HG03196 (cell line): ENCODE measurements around the gene NKTR.
A peak's percentile ranks its signal among the peaks of the same experiment; 100 is the strongest.

ENCODE experiments used
- ATAC-seq: cut with Tn5 transposase; IDR thresholded peaks from one replicate; pipeline ENCODE4 v1.9.1; 2021; ENCODE audit not compliant: unreplicated experiment

Gene NKTR

GRCh38 chr3:42647821-42648459 is 47.5 kb downstream of the NKTR start:
- no peak for ATAC-seq

GRCh38 chr3:42649006-42649405 is 48.5 kb downstream of the NKTR start:
- ATAC-seq = no peak

- ATAC-seq = no peak
Observed at GRCh38 chr3:42649783-42650182, 49.3 kb downstream of the NKTR start.

- no peak for ATAC-seq
Observed at GRCh38 chr3:42651248-42652091, 51.0 kb downstream of the NKTR start.

- peak; percentile 1 for ATAC-seq
Observed at GRCh38 chr3:42652251-42652610, 51.7 kb downstream of the NKTR start.

- ATAC-seq = peak; percentile 54
Observed at GRCh38 chr3:42652611-42653302, 52.3 kb downstream of the NKTR start.

- no peak for ATAC-seq
Observed at GRCh38 chr3:42653303-42653559, 52.7 kb downstream of the NKTR start.

- no peak for ATAC-seq
Observed at GRCh38 chr3:42653560-42654330, 53.3 kb downstream of the NKTR start, which contains the start of gene ZBTB47. Gene ZBTB47, plus strand, starts transcription at chr3:42653697. Its CDS starts 4,659 bp downstream, at chr3:42658356.

GRCh38 chr3:42654331-42655201 is 54.1 kb downstream of the NKTR start:
- no peak for ATAC-seq

GRCh38 chr3:42655331-42655888 is 54.9 kb downstream of the NKTR start:
- no peak for ATAC-seq

- ATAC-seq = no peak
Observed at GRCh38 chr3:42655980-42656679, 55.6 kb downstream of the NKTR start.

- no peak for ATAC-seq
Observed at GRCh38 chr3:42656680-42657610, 56.5 kb downstream of the NKTR start.

- ATAC-seq = no peak
Observed at GRCh38 chr3:42657675-42658074, 57.2 kb downstream of the NKTR start.

- no peak for ATAC-seq
Observed at GRCh38 chr3:42658091-42658770, 57.7 kb downstream of the NKTR start.

- no peak for ATAC-seq
Observed at GRCh38 chr3:42658771-42659390, 58.4 kb downstream of the NKTR start.

- no peak for ATAC-seq
Observed at GRCh38 chr3:42659451-42660130, 59.1 kb downstream of the NKTR start.
